Suprapubic skin (tissue), 4 donors: ENCODE measurements around the gene NPAS1. TPM values are rescaled to one million over a fixed set of nuclear protein-coding genes. Genes with fewer than 3 reads are reported as not detected.

ENCODE experiments used
- DNase-seq, 2 donors: peaks; one replicate each; pipeline ENCODE4 v3.0.0-alpha.2; 2019; ENCODE audit warnings: low spot score in 2 of 2
- H3K27ac ChIP-seq: fragments of 200-600 bp; sonication (generic); one replicate; pipeline ENCODE4 v1.5.1; 2019
- H3K27me3 ChIP-seq: fragments of 200-600 bp; sonication (generic); one replicate; pipeline ENCODE4 v1.5.1; 2019
- H3K36me3 ChIP-seq: fragments of 200-600 bp; sonication (generic); one replicate; pipeline ENCODE4 v1.5.1; 2019
- H3K4me1 ChIP-seq: fragments of 200-600 bp; sonication (generic); one replicate; pipeline ENCODE4 v1.5.1; 2019
- H3K4me3 ChIP-seq: fragments of 200-600 bp; sonication (generic); one replicate; pipeline ENCODE4 v1.5.1; 2019; ENCODE audit warnings: mild to moderate bottlenecking
- H3K9me3 ChIP-seq: fragments of 200-600 bp; sonication (generic); one replicate; pipeline ENCODE4 v1.5.1; 2019
- EP300 ChIP-seq: sonication (generic); formaldehyde crosslinking; IDR thresholded peaks from one replicate; pipeline ENCODE4 v1.6.1; 2017; ENCODE audit warnings: antibody characterized with exemption
- POLR2A ChIP-seq, 2 donors: fragments of 450-650 bp; IDR thresholded peaks; one replicate each; pipeline ENCODE4 v1.6.1; 2017; ENCODE audit warnings: antibody characterized with exemption in 2 of 2, mild to moderate bottlenecking in 2 of 2, moderate library complexity in 2 of 2
- POLR2AphosphoS5 ChIP-seq, 3 donors: sonication (generic); formaldehyde crosslinking; IDR thresholded peaks; one replicate each; pipeline ENCODE4 v1.6.1; 2017; ENCODE audit warnings: antibody characterized with exemption in 3 of 3
- WGBS: methylation state at CpG from one replicate; pipeline ENCODE4 v1.1.5; 2018; 5-methylcytosine and 5-hydroxymethylcytosine counted together
- total RNA-seq, 4 donors: library from RNA; depleted of rRNA; stranded (reverse); fragments of >200 nt; gene quantifications; one replicate each; pipeline ENCODE4 v1.1.0, GENCODE V29; 2016
- TF ChIP-seq, protein P1 (sequence below), 2 donors: fragments of 200-600 bp in 1 of 2; fragments of 450-650 bp in 1 of 2; sonication (generic) in 1 of 2; IDR thresholded peaks; one replicate each; pipeline ENCODE4 v1.5.1; 2016 to 2019; ENCODE audit warnings: antibody characterized with exemption in 2 of 2, mild to moderate bottlenecking in 1 of 2, moderate library complexity in 1 of 2

The NPAS1 gene
- total RNA-seq, 4 donors from 2014 or later: 4.7 to 6.8 (median 5.5) TPM

DNA sequence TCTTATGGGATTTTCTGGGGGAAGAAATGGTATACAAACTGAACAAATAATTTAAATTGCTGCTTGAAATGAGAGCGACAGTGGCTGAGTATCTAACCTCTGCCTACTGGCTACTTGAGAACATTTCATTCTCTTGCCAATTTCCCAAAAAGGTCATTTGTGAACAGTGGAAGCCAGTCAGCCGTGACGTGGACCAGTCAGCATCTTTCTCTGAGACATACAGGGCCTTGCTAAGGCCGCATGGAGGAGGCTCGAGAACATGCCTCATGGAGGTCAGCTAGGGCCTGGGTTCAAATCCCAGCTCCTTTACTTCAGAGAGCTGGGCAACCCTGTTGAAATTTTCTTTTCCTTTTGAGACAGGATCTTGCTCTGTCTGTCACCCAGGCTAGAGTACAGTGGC lies 73.6 kb downstream of the NPAS1 start:
- no peak for DNase-seq

DNA sequence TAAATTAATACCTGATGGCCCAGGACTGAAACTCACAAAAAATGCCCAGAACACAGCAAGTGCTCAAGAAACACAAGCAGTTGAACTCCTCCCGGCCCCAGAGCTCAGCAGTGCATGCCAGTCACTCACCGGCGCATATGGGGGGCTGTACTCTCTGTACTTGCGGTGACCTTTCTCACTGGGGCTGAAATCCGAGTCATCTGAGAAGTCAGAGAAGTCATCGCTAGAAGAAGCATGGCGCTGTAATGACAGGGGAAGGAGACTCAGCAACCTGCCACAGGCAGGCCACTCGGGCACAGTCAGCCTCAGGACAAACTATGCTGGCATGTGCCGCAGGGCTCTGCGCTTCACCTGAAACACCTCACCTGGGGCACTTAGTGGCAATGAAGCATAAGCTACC lies 74.2 kb downstream of the NPAS1 start:
- Histone ChIP-seq H3K9me3 (no peaks in the 10 kb centered on the region), H3K36me3 (peaks cover 48% of the 10 kb centered on the region), H3K27me3 (no peaks in the 10 kb centered on the region), H3K27ac (peak overlapping the region; percentile 92), H3K4me3 (no peak overlapping the region), H3K4me1 (peaks cover 54% of the 10 kb centered on the region)
- TF ChIP-seq, protein P1, sequence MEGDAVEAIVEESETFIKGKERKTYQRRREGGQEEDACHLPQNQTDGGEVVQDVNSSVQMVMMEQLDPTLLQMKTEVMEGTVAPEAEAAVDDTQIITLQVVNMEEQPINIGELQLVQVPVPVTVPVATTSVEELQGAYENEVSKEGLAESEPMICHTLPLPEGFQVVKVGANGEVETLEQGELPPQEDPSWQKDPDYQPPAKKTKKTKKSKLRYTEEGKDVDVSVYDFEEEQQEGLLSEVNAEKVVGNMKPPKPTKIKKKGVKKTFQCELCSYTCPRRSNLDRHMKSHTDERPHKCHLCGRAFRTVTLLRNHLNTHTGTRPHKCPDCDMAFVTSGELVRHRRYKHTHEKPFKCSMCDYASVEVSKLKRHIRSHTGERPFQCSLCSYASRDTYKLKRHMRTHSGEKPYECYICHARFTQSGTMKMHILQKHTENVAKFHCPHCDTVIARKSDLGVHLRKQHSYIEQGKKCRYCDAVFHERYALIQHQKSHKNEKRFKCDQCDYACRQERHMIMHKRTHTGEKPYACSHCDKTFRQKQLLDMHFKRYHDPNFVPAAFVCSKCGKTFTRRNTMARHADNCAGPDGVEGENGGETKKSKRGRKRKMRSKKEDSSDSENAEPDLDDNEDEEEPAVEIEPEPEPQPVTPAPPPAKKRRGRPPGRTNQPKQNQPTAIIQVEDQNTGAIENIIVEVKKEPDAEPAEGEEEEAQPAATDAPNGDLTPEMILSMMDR (IDR thresholded peaks at IDR 0.05): no peak
- TF ChIP-seq EP300 (no peak), POLR2AphosphoS5 (IDR thresholded peaks at IDR 0.05) (no peak), POLR2A (IDR thresholded peaks at IDR 0.05) (no peak)
- 84% methylated on average over 10 of the region's 10 CpGs for WGBS
- no peak for DNase-seq

More for the DNA sequence above, 73.6 kb downstream of the NPAS1 start:
- Histone ChIP-seq H3K4me1 (peaks cover 48% of the 10 kb centered on the region), H3K36me3 (peaks cover 54% of the 10 kb centered on the region), H3K4me3 (no peak overlapping the region), H3K27me3 (no peaks in the 10 kb centered on the region), H3K9me3 (no peaks in the 10 kb centered on the region), H3K27ac (no peak overlapping the region)
- TF ChIP-seq, protein P1 (IDR thresholded peaks at IDR 0.05): no peak
- no peak for TF ChIP-seq POLR2AphosphoS5 (IDR thresholded peaks at IDR 0.05)
- no peak for TF ChIP-seq EP300
- TF ChIP-seq POLR2A (IDR thresholded peaks at IDR 0.05): no peak
- WGBS: 77% methylated on average over 5 of the region's 5 CpGs

DNA sequence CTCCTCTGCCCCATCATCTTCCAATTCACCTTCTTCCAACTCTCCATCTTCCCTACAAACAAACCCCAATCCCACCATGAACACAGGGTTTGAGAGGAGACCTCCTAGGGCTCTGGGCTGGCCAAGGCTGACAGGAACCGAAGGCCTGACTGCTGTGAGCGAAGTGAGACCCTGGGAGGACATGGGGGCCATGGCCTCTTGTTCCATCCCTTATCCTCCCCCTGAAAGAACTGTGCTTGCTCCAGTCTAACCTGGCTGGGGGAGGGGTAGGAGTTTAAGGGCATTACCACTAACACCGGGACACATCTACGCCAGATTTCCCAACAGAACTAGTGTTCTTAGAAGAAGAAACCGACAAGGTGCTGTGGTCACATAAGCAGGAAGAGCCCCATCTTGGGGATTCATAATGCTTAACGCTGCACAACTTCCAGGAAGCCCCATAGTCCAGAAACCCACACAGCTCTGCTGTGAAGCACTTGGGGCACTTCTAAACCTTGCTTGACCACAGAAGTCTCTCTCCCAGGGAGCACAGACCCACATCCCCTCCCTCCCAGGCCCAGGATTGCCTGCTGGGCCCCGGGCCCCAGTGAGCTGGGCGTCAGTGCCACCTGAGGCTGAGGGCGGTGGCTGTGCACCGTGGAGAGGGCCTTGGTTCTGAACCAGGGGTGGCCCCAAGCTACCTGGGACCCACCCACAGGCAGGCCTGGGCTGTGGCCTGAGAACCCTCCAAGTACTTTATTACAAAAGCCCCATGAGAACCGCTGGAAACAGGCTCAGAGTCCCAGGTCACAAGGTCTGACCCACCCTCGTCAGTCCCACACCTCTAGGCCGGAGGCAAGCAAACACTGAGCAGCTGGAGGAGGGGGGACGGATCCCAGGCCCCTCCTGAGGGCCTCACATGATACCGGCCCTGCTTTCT lies 75.2 kb downstream of the NPAS1 start:
- H3K27ac ChIP-seq: peak overlapping the region; percentile 92
- H3K9me3 ChIP-seq: no peaks in the 10 kb centered on the region
- peaks cover 40% of the 10 kb centered on the region for H3K36me3 ChIP-seq
- H3K4me3 ChIP-seq: no peak overlapping the region
- H3K27me3 ChIP-seq: no peaks in the 10 kb centered on the region
- peaks cover 56% of the 10 kb centered on the region for H3K4me1 ChIP-seq
- DNase-seq: no peak
- WGBS: 55% methylated on average over 11 of the region's 15 CpGs
- TF ChIP-seq POLR2A (IDR thresholded peaks at IDR 0.05) (no peak), POLR2AphosphoS5 (IDR thresholded peaks at IDR 0.05) (no peak), EP300 (no peak)
- TF ChIP-seq, protein P1 (IDR thresholded peaks at IDR 0.05): no peak

Other genes with a start within 250 kb of the NPAS1 start
- 100 to 1,000 TPM in 3 of 4 donors, 10 to 100 TPM in 1; 79.4 to 191 (median 131) TPM for gene SLC1A5, start 231.2 kb upstream of the NPAS1 start, total RNA-seq
- 10 to 100 TPM; 50.6 to 93.3 (median 75.0) TPM for gene AP2S1, start 169.0 kb upstream of the NPAS1 start, total RNA-seq
- gene ARHGAP35, start 158.8 kb upstream of the NPAS1 start, total RNA-seq: 10 to 100 TPM; 33.9 to 54.2 (median 46.5) TPM
- 10 to 100 TPM; 13.9 to 45.9 (median 31.3) TPM for gene TMEM160, start 28.8 kb downstream of the NPAS1 start, total RNA-seq
- 10 to 100 TPM; 24.2 to 42.8 (median 31.7) TPM for gene ZC3H4, start 93.9 kb downstream of the NPAS1 start, total RNA-seq
- gene SAE1, start 111.0 kb downstream of the NPAS1 start, total RNA-seq: 10 to 100 TPM; 22.4 to 51.9 (median 44.7) TPM
- gene BBC3, start 211.4 kb downstream of the NPAS1 start, total RNA-seq: 10 to 100 TPM in 2 of 4 donors, 1 to 10 TPM in 2; 5.6 to 13.6 (median 9.7) TPM
- 10 to 100 TPM; 24.6 to 33.2 (median 27.4) TPM for gene CCDC9, start 236.7 kb downstream of the NPAS1 start, total RNA-seq